ENCODE results near the gene KCNT1.
"Not testable (repeated sequence)": the region's sequence is repeated elsewhere in the genome, so short reads cannot be mapped to it uniquely, and the experiment has no call there.

The KCNT1 gene

GRCh38 chr9:135664266-135664665 is 37.7 kb upstream of the KCNT1 start:
- H3K4me2 ChIP-seq = no peak overlapping the region
- H3K36me3 ChIP-seq = no peaks in the 10 kb centered on the region
- H3K27me3 ChIP-seq = no peaks in the 10 kb centered on the region
- H3K9me3 ChIP-seq = peaks cover 5% of the 10 kb centered on the region; the same call in 1 of the 2 replicates
- H3K4me1 ChIP-seq = peaks cover 7% of the 10 kb centered on the region; the same call in 1 of the 2 replicates
- no peak for TF ChIP-seq Cebpa-rat (IDR thresholded peaks at IDR 0.05)
- no peak overlapping the region for H3K27ac ChIP-seq
- H4K20me1 ChIP-seq = no peaks in the 10 kb centered on the region
- H3K9ac ChIP-seq = no peak overlapping the region
- no peak overlapping the region for H3K4me3 ChIP-seq

DNA sequence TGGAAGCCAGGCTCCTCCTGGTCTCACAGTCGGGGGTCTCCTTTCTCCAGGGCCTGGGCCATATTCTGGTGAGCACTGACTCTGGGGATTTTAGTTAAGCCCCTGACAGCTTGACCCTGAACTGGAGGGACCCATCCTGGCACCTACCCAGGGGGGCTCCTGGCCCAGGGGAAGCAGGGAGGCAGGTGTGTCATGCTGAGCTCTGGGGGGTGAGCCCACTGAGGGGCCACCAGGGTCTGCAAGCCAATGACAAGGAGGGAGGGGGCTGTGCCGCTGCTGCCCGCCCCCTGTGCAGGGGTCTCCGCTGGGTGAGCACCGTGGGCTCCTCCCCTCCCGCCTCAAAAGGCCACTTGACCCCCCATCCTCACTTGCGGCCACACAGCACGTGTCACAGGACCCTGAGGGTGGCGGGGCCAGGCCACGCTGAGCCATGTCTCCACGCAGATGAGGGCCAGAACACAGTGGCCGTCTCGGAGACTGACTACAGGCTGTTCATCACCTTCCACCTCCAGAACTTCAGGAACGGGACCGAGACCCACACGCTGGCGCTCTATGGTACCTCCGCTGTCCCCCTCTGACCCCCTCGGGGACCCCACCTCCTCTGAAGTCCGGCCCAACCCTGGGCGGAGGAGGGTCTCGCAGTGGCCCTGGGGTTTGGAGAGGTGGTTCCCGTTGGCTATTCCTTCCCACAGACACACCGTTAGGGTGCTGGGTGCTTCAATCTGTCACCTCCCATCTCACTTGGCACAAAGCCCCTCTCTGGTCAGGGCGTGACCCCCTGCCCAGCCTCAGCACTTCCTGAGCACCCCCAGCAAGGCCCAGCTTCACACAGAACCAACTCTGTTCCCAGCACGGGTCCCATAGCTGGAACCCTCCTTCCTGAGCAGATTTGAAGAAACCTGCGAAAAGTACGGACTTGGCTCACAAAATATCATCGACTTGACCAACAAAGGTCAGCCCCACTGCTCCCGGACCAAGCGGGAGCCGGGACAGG is 36.9 kb upstream of the KCNT1 start:
- Histone ChIP-seq H3K4me3 (no peak overlapping the region), H4K20me1 (no peaks in the 10 kb centered on the region), H3K4me2 (peak overlapping the region; percentile 34; the same call in 1 of the 2 replicates), H3K4me1 (peaks cover 7% of the 10 kb centered on the region; the same call in 1 of the 2 replicates), H3K9ac (no peak overlapping the region), H3K27me3 (no peaks in the 10 kb centered on the region), H3K9me3 (peaks cover 7% of the 10 kb centered on the region; the same call in 1 of the 2 replicates), H3K36me3 (no peaks in the 10 kb centered on the region), H3K27ac (no peak overlapping the region)
- TF ChIP-seq Cebpa-rat (IDR thresholded peaks at IDR 0.05) = no peak

DNA sequence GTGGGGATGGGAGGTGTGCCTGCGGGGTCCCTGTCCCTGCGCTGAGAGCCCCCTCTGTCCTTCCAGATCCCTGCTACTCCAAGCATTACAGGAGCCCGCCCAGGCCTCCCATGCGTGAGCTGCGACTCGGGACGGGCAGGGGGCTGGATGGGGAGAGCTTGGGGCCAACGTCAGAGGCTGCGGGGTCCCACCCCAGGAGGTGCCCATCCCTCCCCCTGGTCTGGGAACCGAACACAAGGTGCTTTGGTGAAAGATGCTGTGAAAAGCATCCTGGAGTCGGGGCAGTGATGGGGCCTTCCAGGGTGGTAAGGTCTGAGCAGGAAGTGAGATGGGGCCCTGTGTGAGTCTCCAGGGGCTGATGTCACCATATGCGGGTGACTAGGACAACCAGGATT is 36.2 kb upstream of the KCNT1 start:
- H3K9ac ChIP-seq = no peak overlapping the region
- H3K27me3 ChIP-seq = no peaks in the 10 kb centered on the region
- H3K4me2 ChIP-seq = peak overlapping the region; percentile 34; the same call in 1 of the 2 replicates
- no peak overlapping the region for H3K27ac ChIP-seq
- no peaks in the 10 kb centered on the region for H4K20me1 ChIP-seq
- H3K4me3 ChIP-seq = no peak overlapping the region
- peaks cover 7% of the 10 kb centered on the region; the same call in 1 of the 2 replicates for H3K4me1 ChIP-seq
- TF ChIP-seq Cebpa-rat (IDR thresholded peaks at IDR 0.05) = no peak
- H3K9me3 ChIP-seq = peaks cover 7% of the 10 kb centered on the region; the same call in 1 of the 2 replicates
- no peaks in the 10 kb centered on the region for H3K36me3 ChIP-seq

- Histone ChIP-seq H3K9me3 (peaks cover 7% of the 10 kb centered on the region; the same call in 1 of the 2 replicates), H3K27me3 (no peaks in the 10 kb centered on the region), H3K9ac (no peak overlapping the region), H3K36me3 (no peaks in the 10 kb centered on the region), H4K20me1 (no peaks in the 10 kb centered on the region), H3K27ac (no peak overlapping the region), H3K4me3 (no peak overlapping the region), H3K4me2 (no peak overlapping the region), H3K4me1 (peaks cover 7% of the 10 kb centered on the region; the same call in 1 of the 2 replicates)
- no peak for TF ChIP-seq Cebpa-rat (IDR thresholded peaks at IDR 0.05)
Measured at GRCh38 chr9:135666534-135667462, 35.2 kb upstream of the KCNT1 start.

DNA sequence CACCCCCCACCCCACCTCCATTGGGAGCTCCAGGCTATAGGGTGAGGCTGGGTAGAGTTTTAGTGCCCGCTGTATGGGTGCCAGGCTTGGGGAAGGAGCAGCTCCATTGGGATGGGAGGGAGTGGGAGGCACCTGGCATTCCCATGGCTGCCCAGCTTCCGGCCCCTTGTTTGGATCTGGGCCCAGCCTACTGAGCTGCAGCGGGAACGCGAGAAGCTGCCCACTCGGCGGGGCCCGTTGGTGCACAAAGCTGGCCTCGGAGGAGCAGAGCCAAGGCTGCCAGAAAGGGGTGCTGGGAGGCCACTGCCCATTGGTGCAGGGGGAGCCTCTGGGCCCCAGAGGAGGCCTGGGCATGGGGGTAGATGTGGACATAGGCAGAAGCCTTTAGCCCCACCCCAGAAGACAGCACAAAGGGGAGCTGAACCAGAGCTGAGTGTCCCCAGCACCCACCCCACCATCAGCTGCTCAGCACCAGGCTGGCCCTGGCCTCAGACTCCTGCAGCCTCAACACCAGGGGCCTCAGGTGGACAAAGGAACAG is 34.5 kb upstream of the KCNT1 start:
- Histone ChIP-seq H3K36me3 (no peaks in the 10 kb centered on the region), H3K27me3 (no peaks in the 10 kb centered on the region), H3K9me3 (peaks cover 7% of the 10 kb centered on the region; the same call in 1 of the 2 replicates), H4K20me1 (no peaks in the 10 kb centered on the region), H3K4me2 (no peak overlapping the region), H3K4me3 (no peak overlapping the region), H3K27ac (no peak overlapping the region), H3K4me1 (peaks cover 7% of the 10 kb centered on the region; the same call in 1 of the 2 replicates), H3K9ac (no peak overlapping the region)
- no peak for TF ChIP-seq Cebpa-rat (IDR thresholded peaks at IDR 0.05)

GRCh38 chr9:135669018-135669417 is 33.0 kb upstream of the KCNT1 start:
- not testable (repeated sequence) for H3K9me3 ChIP-seq, H3K4me3 ChIP-seq, H3K27me3 ChIP-seq, H3K9ac ChIP-seq, H3K4me2 ChIP-seq, H3K27ac ChIP-seq, H3K4me1 ChIP-seq, H4K20me1 ChIP-seq, H3K36me3 ChIP-seq

GRCh38 chr9:135669616-135670285 is 32.2 kb upstream of the KCNT1 start:
- Histone ChIP-seq H3K27ac (no peak overlapping the region), H3K4me3 (no peak overlapping the region), H3K4me2 (no peak overlapping the region), H3K9me3 (peaks cover 7% of the 10 kb centered on the region; the same call in 1 of the 2 replicates), H3K4me1 (peaks cover 7% of the 10 kb centered on the region; the same call in 1 of the 2 replicates), H3K27me3 (no peaks in the 10 kb centered on the region), H3K9ac (no peak overlapping the region), H4K20me1 (no peaks in the 10 kb centered on the region), H3K36me3 (no peaks in the 10 kb centered on the region)
- no peak for TF ChIP-seq Cebpa-rat (IDR thresholded peaks at IDR 0.05)

- H3K4me1 ChIP-seq = peaks cover 3% of the 10 kb centered on the region; the same call in 1 of the 2 replicates
- TF ChIP-seq Cebpa-rat (IDR thresholded peaks at IDR 0.05) = no peak
- no peaks in the 10 kb centered on the region for H3K36me3 ChIP-seq
- H3K4me2 ChIP-seq = no peak overlapping the region
- peaks cover 7% of the 10 kb centered on the region; the same call in 1 of the 2 replicates for H3K9me3 ChIP-seq
- no peak overlapping the region for H3K4me3 ChIP-seq
- no peak overlapping the region for H3K9ac ChIP-seq
- H3K27me3 ChIP-seq = no peaks in the 10 kb centered on the region
- no peaks in the 10 kb centered on the region for H4K20me1 ChIP-seq
- H3K27ac ChIP-seq = no peak overlapping the region
Measured at GRCh38 chr9:135670721-135671590, 31.0 kb upstream of the KCNT1 start.

Data from BLaER1 (cell line).